Measurements from ENCODE around the gene NTSR1.

DNA sequence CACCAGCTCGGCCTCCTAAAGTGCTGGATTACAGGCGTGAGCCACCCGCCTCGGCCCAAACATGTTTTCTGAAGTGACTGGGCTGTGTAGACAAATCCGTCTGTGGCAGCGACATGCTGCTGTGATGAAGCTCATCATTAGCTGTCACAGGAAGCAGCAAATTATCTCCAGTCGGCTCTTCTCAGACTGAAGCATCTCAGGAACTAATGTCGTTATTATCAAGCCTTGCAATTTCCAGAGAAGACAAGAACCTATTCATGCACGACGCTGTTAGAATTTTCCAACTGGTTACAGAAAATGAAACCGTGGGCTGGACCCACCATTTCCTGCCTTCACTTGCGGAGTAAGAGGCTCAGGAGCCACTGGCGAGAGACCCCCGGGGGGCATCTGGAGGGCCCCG, 17.1 kb upstream of the NTSR1 start:
- TF ChIP-seq, protein P1, sequence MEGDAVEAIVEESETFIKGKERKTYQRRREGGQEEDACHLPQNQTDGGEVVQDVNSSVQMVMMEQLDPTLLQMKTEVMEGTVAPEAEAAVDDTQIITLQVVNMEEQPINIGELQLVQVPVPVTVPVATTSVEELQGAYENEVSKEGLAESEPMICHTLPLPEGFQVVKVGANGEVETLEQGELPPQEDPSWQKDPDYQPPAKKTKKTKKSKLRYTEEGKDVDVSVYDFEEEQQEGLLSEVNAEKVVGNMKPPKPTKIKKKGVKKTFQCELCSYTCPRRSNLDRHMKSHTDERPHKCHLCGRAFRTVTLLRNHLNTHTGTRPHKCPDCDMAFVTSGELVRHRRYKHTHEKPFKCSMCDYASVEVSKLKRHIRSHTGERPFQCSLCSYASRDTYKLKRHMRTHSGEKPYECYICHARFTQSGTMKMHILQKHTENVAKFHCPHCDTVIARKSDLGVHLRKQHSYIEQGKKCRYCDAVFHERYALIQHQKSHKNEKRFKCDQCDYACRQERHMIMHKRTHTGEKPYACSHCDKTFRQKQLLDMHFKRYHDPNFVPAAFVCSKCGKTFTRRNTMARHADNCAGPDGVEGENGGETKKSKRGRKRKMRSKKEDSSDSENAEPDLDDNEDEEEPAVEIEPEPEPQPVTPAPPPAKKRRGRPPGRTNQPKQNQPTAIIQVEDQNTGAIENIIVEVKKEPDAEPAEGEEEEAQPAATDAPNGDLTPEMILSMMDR (IDR thresholded peaks at IDR 0.05) = no peak
- TF ChIP-seq EZH2 (IDR thresholded peaks at IDR 0.05; ENCODE audit: borderline replicate concordance, insufficient read depth, low read depth, low read length, poor library complexity, severe bottlenecking) = no peak

Data from B cell (primary cell).